ENCODE data around the gene NSG1. TPM values are rescaled to one million over a fixed set of nuclear protein-coding genes. Genes with fewer than 3 reads are reported as not detected.
A peak's percentile ranks its signal among the peaks of the same experiment; 100 is the strongest.

Gene NSG1
- total RNA-seq, 1 experiment from 2014 or later, result not detected

DNA sequence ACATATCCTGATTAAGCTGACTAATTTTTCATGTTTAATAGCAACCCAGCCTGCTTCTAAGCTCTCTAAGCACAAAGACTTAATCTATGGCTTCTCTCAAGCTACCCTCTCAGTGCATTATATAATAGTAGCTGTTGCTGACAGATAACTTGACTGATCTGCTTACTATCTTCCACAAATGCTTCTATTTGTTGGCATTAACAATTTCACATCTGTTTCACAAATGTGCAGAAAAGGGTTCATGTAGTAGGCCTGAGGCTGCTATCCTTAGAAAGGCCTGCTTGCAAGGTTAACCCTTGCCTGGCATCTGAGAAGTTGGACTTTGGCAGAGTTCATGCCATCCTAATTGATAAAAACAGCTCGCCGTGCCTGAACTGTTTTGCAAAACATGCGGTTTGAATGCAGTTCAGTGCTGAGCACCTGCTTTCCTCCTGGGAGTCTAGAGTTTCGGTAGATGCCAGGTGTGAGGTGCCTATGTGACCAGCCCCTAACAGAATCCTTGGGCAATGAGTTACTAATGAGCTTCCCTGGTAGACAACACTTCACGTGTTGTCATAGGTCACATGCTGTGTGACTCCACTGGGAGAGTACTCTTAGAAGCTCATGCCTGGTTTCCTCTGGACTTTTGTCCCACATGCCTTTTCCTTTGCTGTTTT, 68.4 kb downstream of the NSG1 start:
- BruUV-seq (replicated peaks), result no TSS peak
- H2AFZ ChIP-seq (ENCODE audit: low read length), result no peak overlapping the region
- no peak overlapping the region for H3K9ac ChIP-seq (ENCODE audit: low read length)
- no peaks in the 10 kb centered on the region for H3K9me3 ChIP-seq (ENCODE audit: low read length)
- TF ChIP-seq CTCF (conservative IDR thresholded peaks at IDR 0.05; ENCODE audit: low read depth, low read length), result no peak
- no peak for TF ChIP-seq EZH2 (IDR thresholded peaks at IDR 0.05; ENCODE audit: low read length, unreplicated experiment)
- TF ChIP-seq EZH2phosphoT487 (IDR thresholded peaks at IDR 0.05; ENCODE audit: borderline replicate concordance, low read length), result no peak
- no peaks in the 10 kb centered on the region for H3K9me2 ChIP-seq (replicated peaks; ENCODE audit: low read length)
- no peaks in the 10 kb centered on the region; the same call in 1 of the 2 replicates for H3K36me3 ChIP-seq (ENCODE audit: low read depth, low read length)
- H3F3A ChIP-seq (ENCODE audit: low read length, unreplicated experiment), result no peaks in the 10 kb centered on the region
- no peak overlapping the region for H3K4me3 ChIP-seq (ENCODE audit: low read length)
- H4K20me1 ChIP-seq (ENCODE audit: low read length), result no peaks in the 10 kb centered on the region
- H3K27ac ChIP-seq (ENCODE audit: low read length), result no peak overlapping the region
- ATAC-seq (no peak), DNase-seq (no peak)
- no peak overlapping the region for H3K4me2 ChIP-seq (ENCODE audit: low read length)
- H3K27me3 ChIP-seq (ENCODE audit: low read length), result no peaks in the 10 kb centered on the region
- no peaks in the 10 kb centered on the region for H3K79me2 ChIP-seq (ENCODE audit: low read length)
- POLR2A ChIA-PET (ENCODE audit: unreplicated experiment), result no interaction called here
- CTCF ChIA-PET, result no interaction called here
- intact Hi-C loops (cut with micrococcal nuclease), result no loop called here
- H3K4me1 ChIP-seq (ENCODE audit: insufficient read depth, low read length), result no peaks in the 10 kb centered on the region

- no TSS peak for BruUV-seq (replicated peaks)
- H3K36me3 ChIP-seq (ENCODE audit: low read depth, low read length), result no peaks in the 10 kb centered on the region; the same call in 1 of the 2 replicates
- H3K4me3 ChIP-seq (ENCODE audit: low read length), result no peak overlapping the region
- ATAC-seq (no peak), DNase-seq (peak; percentile 22)
- no peaks in the 10 kb centered on the region for H3K27me3 ChIP-seq (ENCODE audit: low read length)
- no peaks in the 10 kb centered on the region for H3K9me2 ChIP-seq (replicated peaks; ENCODE audit: low read length)
- ChIA-PET POLR2A (ENCODE audit: unreplicated experiment) (no interaction called here), CTCF (no interaction called here)
- H3K9ac ChIP-seq (ENCODE audit: low read length), result no peak overlapping the region
- H2AFZ ChIP-seq (ENCODE audit: low read length), result no peak overlapping the region
- H3K9me3 ChIP-seq (ENCODE audit: low read length), result no peaks in the 10 kb centered on the region
- H3K79me2 ChIP-seq (ENCODE audit: low read length), result no peaks in the 10 kb centered on the region
- no peak overlapping the region for H3K27ac ChIP-seq (ENCODE audit: low read length)
- no peaks in the 10 kb centered on the region for H4K20me1 ChIP-seq (ENCODE audit: low read length)
- H3K4me1 ChIP-seq (ENCODE audit: insufficient read depth, low read length), result no peaks in the 10 kb centered on the region
- intact Hi-C loops (cut with micrococcal nuclease), result no loop called here
- H3K4me2 ChIP-seq (ENCODE audit: low read length), result no peak overlapping the region
- H3F3A ChIP-seq (ENCODE audit: low read length, unreplicated experiment), result no peaks in the 10 kb centered on the region
- TF ChIP-seq CTCF (conservative IDR thresholded peaks at IDR 0.05; ENCODE audit: low read depth, low read length) (no peak), EZH2phosphoT487 (IDR thresholded peaks at IDR 0.05; ENCODE audit: borderline replicate concordance, low read length) (no peak), EZH2 (IDR thresholded peaks at IDR 0.05; ENCODE audit: low read length, unreplicated experiment) (no peak)
Measured at GRCh38 chr4:4456351-4456750, 69.4 kb downstream of the NSG1 start.

DNA sequence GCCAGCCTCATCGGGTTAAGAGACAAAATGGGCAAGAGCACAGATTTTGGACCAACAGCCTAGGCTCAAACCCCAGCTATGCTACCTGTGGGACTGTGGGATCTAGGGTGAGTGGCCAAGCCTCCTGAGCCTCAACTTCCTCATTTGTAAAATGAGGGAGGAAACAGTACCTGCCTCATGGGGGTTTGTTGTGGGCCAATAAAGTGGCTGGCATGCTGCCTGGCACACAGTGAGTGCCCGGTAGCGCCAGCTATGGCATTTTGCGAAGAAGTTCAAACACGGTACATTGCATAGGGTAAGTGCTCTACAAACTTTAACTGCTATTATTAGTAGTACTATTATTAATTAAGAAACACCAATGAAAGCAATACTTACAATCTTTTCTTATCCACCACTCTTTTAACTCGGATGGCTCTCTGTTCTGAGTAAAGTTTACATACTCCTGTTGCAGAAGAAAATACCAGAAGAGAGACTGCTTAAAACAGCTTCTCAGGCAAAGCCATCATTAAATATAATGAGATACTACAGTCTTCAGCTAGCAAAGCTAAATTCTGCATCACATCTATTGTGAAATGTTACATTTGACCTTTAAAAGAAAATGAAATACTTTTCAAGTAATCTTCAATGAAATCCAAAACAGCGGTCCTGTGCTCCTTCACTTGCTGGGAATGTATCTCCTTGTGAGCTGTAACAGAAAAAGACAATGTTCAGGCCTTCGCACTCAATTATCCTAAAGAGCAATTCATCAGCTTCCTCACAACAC, 70.1 kb downstream of the NSG1 start:
- ATAC-seq, result no peak
- Histone ChIP-seq H3K27me3 (ENCODE audit: low read length) (no peaks in the 10 kb centered on the region), H3K79me2 (ENCODE audit: low read length) (no peaks in the 10 kb centered on the region), H3F3A (ENCODE audit: low read length, unreplicated experiment) (no peaks in the 10 kb centered on the region), H2AFZ (ENCODE audit: low read length) (no peak overlapping the region), H3K9ac (ENCODE audit: low read length) (no peak overlapping the region), H3K9me3 (ENCODE audit: low read length) (no peaks in the 10 kb centered on the region), H4K20me1 (ENCODE audit: low read length) (no peaks in the 10 kb centered on the region), H3K36me3 (ENCODE audit: low read depth, low read length) (no peaks in the 10 kb centered on the region; the same call in 1 of the 2 replicates), H3K4me3 (ENCODE audit: low read length) (no peak overlapping the region), H3K9me2 (replicated peaks; ENCODE audit: low read length) (no peaks in the 10 kb centered on the region), H3K4me1 (ENCODE audit: insufficient read depth, low read length) (no peaks in the 10 kb centered on the region), H3K27ac (ENCODE audit: low read length) (no peak overlapping the region), H3K4me2 (ENCODE audit: low read length) (no peak overlapping the region)
- BruUV-seq (replicated peaks), result no TSS peak
- TF ChIP-seq CTCF (conservative IDR thresholded peaks at IDR 0.05; ENCODE audit: low read depth, low read length), result no peak
- no peak for TF ChIP-seq EZH2phosphoT487 (IDR thresholded peaks at IDR 0.05; ENCODE audit: borderline replicate concordance, low read length)
- no peak for TF ChIP-seq EZH2 (IDR thresholded peaks at IDR 0.05; ENCODE audit: low read length, unreplicated experiment)
- intact Hi-C loops (cut with micrococcal nuclease), result no loop called here
- ChIA-PET POLR2A (ENCODE audit: unreplicated experiment) (no interaction called here), CTCF (no interaction called here)
- DNase-seq, result no peak
